GM23338 (cell line): Measurements from ENCODE around the gene TULP3. TPM values are rescaled to one million over a fixed set of nuclear protein-coding genes. Genes with fewer than 3 reads are reported as not detected.
"Not testable (repeated sequence)": the region's sequence is repeated elsewhere in the genome, so short reads cannot be mapped to it uniquely, and the experiment has no call there.

Experiments used
- ATAC-seq: fragments of 200-7000 bp; cut with Tn5 transposase; 3 replicates; pipeline ENCODE4 v1.9.1; 2020
- DNase-seq: peaks from one replicate; pipeline ENCODE4 v3.0.0-alpha.2; 2015; ENCODE audit warnings: low spot score
- H2AFZ ChIP-seq: fragments of 200-600 bp; sonication (generic); 2 replicates; pipeline ENCODE4 v1.8.0; 2016; ENCODE audit warnings: antibody characterized with exemption, mild to moderate bottlenecking, moderate library complexity
- H3F3A ChIP-seq: fragments of 200-600 bp; sonication (generic); replicated peaks from 2 replicates; pipeline ENCODE4 v1.8.0; 2017; ENCODE audit warnings: antibody characterized with exemption, mixed run types, low read depth
- H3K27ac ChIP-seq: fragments of 200-600 bp; sonication (generic); 2 replicates; pipeline ENCODE4 v1.6.1; 2016; ENCODE audit warnings: low read depth
- H3K27me3 ChIP-seq: fragments of 200-600 bp; sonication (generic); 2 replicates; pipeline ENCODE4 v1.8.0; 2016; ENCODE audit warnings: mild to moderate bottlenecking, mixed run types, moderate library complexity; ENCODE audit not compliant: insufficient read depth
- H3K36me3 ChIP-seq: fragments of 200-600 bp; sonication (generic); 2 replicates; pipeline ENCODE4 v1.8.0; 2016; ENCODE audit warnings: mild to moderate bottlenecking; ENCODE audit not compliant: insufficient read depth
- H3K4me1 ChIP-seq: fragments of 200-600 bp; sonication (generic); 2 replicates; pipeline ENCODE4 v1.8.0; 2016; ENCODE audit warnings: mild to moderate bottlenecking, moderate library complexity; ENCODE audit not compliant: insufficient read depth
- H3K4me2 ChIP-seq: fragments of 200-600 bp; sonication (generic); 2 replicates; pipeline ENCODE4 v1.7.1; 2017; ENCODE audit warnings: mixed run types
- H3K4me3 ChIP-seq: fragments of 200-600 bp; sonication (generic); 2 replicates; pipeline ENCODE4 v1.6.1; 2016; ENCODE audit warnings: mixed run types
- H3K79me2 ChIP-seq: fragments of 200-600 bp; sonication (generic); replicated peaks from 2 replicates; pipeline ENCODE4 v1.8.0; 2017; ENCODE audit warnings: mild to moderate bottlenecking; ENCODE audit not compliant: insufficient read depth
- H3K9me2 ChIP-seq: fragments of 200-600 bp; sonication (generic); 2 replicates; pipeline ENCODE4 v1.8.0; 2017; ENCODE audit not compliant: insufficient read depth
- H4K20me1 ChIP-seq: fragments of 200-600 bp; sonication (generic); replicated peaks from 2 replicates; pipeline ENCODE4 v1.8.0; 2017; ENCODE audit warnings: mild to moderate bottlenecking; ENCODE audit not compliant: insufficient read depth
- H3K27ac Mint-ChIP-seq: 2 replicates; pipeline ENCODE4 v1.8.0; 2020; ENCODE audit warnings: inconsistent platforms, mild to moderate bottlenecking, moderate library complexity, mixed read lengths
- H3K27me3 Mint-ChIP-seq: 3 replicates; pipeline ENCODE4 v1.8.0; 2022; ENCODE audit warnings: low read depth, mild to moderate bottlenecking, moderate library complexity, mixed read lengths, inconsistent platforms; ENCODE audit not compliant: insufficient read depth, poor library complexity
- H3K36me3 Mint-ChIP-seq: 3 replicates; pipeline ENCODE4 v1.8.0; 2021; ENCODE audit warnings: low read depth, mild to moderate bottlenecking, inconsistent platforms, moderate library complexity, mixed read lengths
- H3K4me1 Mint-ChIP-seq: 3 replicates; pipeline ENCODE4 v1.8.0; 2020; ENCODE audit warnings: mild to moderate bottlenecking, inconsistent platforms, mixed read lengths
- H3K4me3 Mint-ChIP-seq: 3 replicates; pipeline ENCODE4 v1.8.0; 2021; ENCODE audit warnings: moderate library complexity, mild to moderate bottlenecking, inconsistent platforms, mixed read lengths
- H3K9me3 Mint-ChIP-seq: 3 replicates; pipeline ENCODE4 v1.8.0; 2020; ENCODE audit warnings: moderate library complexity, mild to moderate bottlenecking, inconsistent platforms, mixed read lengths
- NANOG ChIP-seq: IDR thresholded peaks from 2 replicates; pipeline ENCODE4 v1.6.1; 2016; ENCODE audit warnings: antibody characterized with exemption, borderline replicate concordance
- ZNF331 ChIP-seq: fragments of 250-450 bp; sonication (Bioruptor Pico); IDR thresholded peaks from 2 replicates; pipeline ENCODE4 v1.5.0; 2020; ENCODE audit warnings: low read depth, mild to moderate bottlenecking, moderate library complexity
- polyA plus RNA-seq: library from polyadenylated mRNA; unstranded; fragments of >200 nt; fragmentation: Nextera tagmentation; extraction: Ambion mirVana; gene quantifications from 2 replicates; pipeline ENCODE4 v1.2.1, GENCODE V29; 2016
- total RNA-seq: library from RNA; depleted of rRNA; stranded (reverse); fragments of >200 nt; shearing (Covaris generic); gene quantifications from 2 replicates; pipeline ENCODE4 v1.2.3, GENCODE V29; 2014
- TF ChIP-seq, protein P1 (sequence below): fragments of 250-450 bp; sonication (Bioruptor Pico); IDR thresholded peaks from 2 replicates; pipeline ENCODE4 v1.5.0; 2020; ENCODE audit warnings: mild to moderate bottlenecking, moderate library complexity

Gene TULP3
- total and polyA plus RNA-seq, 2 experiments from 2014 or later, result 15.1 to 18.8 TPM

DNA sequence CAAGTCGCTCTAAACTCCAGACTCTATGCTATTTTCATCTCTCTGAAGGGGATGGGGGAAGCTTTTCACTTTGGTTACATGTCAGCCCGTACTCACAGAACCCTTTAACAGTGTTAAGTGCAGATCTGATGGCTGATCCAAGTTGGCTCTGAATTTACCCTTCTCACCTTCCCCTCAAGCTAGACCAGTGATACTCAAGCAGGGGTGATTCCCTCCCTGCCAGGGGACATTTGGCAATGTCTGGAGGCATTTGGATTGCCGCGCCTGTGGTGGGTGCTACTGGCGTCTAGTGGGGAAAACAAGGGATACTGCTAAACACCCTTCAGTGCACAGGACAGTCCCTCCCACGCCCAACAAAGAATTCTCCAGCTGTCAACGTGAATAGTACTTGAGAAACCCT, 27.8 kb upstream of the TULP3 start (continued):
- TF ChIP-seq, protein P1, sequence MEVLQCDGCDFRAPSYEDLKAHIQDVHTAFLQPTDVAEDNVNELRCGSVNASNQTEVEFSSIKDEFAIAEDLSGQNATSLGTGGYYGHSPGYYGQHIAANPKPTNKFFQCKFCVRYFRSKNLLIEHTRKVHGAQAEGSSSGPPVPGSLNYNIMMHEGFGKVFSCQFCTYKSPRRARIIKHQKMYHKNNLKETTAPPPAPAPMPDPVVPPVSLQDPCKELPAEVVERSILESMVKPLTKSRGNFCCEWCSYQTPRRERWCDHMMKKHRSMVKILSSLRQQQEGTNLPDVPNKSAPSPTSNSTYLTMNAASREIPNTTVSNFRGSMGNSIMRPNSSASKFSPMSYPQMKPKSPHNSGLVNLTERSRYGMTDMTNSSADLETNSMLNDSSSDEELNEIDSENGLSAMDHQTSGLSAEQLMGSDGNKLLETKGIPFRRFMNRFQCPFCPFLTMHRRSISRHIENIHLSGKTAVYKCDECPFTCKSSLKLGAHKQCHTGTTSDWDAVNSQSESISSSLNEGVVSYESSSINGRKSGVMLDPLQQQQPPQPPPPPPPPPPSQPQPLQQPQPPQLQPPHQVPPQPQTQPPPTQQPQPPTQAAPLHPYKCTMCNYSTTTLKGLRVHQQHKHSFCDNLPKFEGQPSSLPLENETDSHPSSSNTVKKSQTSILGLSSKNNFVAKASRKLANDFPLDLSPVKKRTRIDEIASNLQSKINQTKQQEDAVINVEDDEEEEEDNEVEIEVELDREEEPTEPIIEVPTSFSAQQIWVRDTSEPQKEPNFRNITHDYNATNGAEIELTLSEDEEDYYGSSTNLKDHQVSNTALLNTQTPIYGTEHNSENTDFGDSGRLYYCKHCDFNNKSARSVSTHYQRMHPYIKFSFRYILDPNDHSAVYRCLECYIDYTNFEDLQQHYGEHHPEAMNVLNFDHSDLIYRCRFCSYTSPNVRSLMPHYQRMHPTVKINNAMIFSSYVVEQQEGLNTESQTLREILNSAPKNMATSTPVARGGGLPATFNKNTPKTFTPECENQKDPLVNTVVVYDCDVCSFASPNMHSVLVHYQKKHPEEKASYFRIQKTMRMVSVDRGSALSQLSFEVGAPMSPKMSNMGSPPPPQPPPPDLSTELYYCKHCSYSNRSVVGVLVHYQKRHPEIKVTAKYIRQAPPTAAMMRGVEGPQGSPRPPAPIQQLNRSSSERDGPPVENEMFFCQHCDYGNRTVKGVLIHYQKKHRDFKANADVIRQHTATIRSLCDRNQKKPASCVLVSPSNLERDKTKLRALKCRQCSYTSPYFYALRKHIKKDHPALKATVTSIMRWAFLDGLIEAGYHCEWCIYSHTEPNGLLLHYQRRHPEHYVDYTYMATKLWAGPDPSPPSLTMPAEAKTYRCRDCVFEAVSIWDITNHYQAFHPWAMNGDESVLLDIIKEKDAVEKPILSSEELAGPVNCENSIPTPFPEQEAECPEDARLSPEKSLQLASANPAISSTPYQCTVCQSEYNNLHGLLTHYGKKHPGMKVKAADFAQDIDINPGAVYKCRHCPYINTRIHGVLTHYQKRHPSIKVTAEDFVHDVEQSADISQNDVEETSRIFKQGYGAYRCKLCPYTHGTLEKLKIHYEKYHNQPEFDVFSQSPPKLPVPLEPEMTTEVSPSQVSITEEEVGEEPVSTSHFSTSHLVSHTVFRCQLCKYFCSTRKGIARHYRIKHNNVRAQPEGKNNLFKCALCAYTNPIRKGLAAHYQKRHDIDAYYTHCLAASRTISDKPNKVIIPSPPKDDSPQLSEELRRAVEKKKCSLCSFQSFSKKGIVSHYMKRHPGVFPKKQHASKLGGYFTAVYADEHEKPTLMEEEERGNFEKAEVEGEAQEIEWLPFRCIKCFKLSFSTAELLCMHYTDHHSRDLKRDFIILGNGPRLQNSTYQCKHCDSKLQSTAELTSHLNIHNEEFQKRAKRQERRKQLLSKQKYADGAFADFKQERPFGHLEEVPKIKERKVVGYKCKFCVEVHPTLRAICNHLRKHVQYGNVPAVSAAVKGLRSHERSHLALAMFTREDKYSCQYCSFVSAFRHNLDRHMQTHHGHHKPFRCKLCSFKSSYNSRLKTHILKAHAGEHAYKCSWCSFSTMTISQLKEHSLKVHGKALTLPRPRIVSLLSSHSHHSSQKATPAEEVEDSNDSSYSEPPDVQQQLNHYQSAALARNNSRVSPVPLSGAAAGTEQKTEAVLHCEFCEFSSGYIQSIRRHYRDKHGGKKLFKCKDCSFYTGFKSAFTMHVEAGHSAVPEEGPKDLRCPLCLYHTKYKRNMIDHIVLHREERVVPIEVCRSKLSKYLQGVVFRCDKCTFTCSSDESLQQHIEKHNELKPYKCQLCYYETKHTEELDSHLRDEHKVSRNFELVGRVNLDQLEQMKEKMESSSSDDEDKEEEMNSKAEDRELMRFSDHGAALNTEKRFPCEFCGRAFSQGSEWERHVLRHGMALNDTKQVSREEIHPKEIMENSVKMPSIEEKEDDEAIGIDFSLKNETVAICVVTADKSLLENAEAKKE (CRISPR knock-in tag), result no peak

DNA sequence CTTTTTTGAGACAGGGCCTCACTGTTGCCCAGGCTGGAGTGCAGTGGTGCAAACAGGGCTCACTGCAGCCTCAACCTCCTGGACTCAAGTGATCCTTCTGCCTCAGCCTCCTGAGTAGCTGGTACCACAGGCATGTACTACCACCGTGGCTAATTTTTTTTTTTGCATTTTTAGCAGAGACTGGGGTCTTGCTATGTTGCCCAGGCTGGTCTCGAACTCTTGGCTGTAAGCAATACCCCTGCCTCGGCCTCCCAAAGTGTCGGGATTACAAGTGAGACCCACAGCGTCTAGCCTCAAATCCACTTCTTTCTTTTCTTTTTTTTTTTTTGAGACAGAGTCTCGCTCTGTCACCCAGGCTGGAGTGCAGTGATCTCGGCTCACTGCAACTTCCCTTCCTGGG, 27.3 kb upstream of the TULP3 start:
- not testable (repeated sequence) for H3K4me3 Mint-ChIP-seq, DNase-seq, H3K4me2 ChIP-seq, H3K79me2 ChIP-seq, H3K27ac Mint-ChIP-seq, H3F3A ChIP-seq, H3K27me3 Mint-ChIP-seq, H3K9me3 Mint-ChIP-seq, H3K4me1 Mint-ChIP-seq, H3K4me1 ChIP-seq, H4K20me1 ChIP-seq, H3K27ac ChIP-seq, H3K27me3 ChIP-seq, H3K4me3 ChIP-seq, H2AFZ ChIP-seq, H3K9me2 ChIP-seq, ATAC-seq
- H3K36me3 Mint-ChIP-seq, result peaks cover 94% of the 10 kb centered on the region
- H3K36me3 ChIP-seq, result peaks cover 40% of the 10 kb centered on the region

DNA sequence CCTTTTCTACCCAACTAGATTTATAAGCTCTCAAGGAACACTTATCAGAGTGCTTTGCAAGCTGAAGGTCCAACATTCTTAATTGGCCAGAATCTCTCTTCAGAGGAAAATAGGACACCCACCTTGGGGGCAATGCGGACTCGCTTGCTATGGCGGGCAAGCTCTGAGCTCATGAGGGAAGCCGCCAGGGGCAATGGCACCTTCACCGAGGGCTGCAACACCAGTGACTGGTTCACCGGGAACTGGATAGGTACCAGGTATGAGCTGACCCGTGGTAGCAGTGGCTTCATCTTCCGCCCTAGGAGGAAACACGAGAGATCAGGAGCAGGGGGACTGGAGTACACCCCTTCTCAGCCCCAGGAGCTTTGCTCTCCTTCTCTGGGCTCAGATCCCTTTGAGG, 26.5 kb upstream of the TULP3 start:
- Mint-ChIP-seq H3K4me1 (no peaks in the 10 kb centered on the region), H3K27ac (no peak overlapping the region), H3K36me3 (peaks cover 94% of the 10 kb centered on the region), H3K27me3 (peaks cover 1% of the 10 kb centered on the region), H3K4me3 (no peak overlapping the region), H3K9me3 (no peaks in the 10 kb centered on the region)
- no peak overlapping the region for H2AFZ ChIP-seq
- H3K79me2 ChIP-seq, result no peaks in the 10 kb centered on the region
- H3K27me3 ChIP-seq, result no peaks in the 10 kb centered on the region
- H3K36me3 ChIP-seq, result peaks cover 43% of the 10 kb centered on the region
- no peaks in the 10 kb centered on the region for H3K9me2 ChIP-seq
- no peak for DNase-seq
- H3K4me3 ChIP-seq, result no peak overlapping the region
- TF ChIP-seq NANOG (no peak), ZNF331 (CRISPR knock-in tag) (no peak)
- H3K27ac ChIP-seq, result no peak overlapping the region
- no peaks in the 10 kb centered on the region; the same call in 1 of the 2 replicates for H4K20me1 ChIP-seq
- ATAC-seq, result no peak
- no peaks in the 10 kb centered on the region for H3F3A ChIP-seq
- H3K4me2 ChIP-seq, result no peak overlapping the region
- no peaks in the 10 kb centered on the region for H3K4me1 ChIP-seq

DNA sequence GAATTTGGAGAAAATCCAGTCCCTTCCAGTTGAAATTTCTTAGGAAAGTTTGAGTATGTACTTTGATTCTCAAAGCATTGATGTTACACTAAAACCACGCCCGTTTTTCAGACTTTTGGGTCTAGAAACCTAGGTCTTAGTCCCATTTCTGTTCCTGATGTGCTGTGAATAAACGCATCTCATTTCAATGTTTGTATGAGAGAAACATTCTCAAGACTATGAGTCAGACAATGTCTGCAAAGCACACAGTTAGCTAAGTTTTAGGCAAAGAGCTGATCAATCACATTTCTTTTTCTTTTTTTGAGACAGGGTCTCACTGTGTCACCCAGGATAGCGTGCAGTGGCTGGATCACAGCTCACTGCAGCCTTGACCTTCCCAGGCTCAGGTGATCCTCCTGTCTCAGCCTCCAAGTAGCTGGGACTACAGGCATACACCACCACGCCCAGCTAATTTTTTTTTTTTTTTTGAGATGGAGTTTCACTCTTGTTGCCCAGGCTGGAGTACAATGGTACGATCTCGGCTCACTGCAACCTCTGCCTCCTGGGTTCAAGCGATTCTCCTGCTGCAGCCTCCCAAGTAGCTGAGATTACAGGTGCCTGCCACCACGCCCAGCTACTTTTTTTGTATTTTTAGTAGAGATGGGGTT, 21.6 kb upstream of the TULP3 start:
- H3K27ac ChIP-seq, H3K9me3 Mint-ChIP-seq, H3K27me3 ChIP-seq, H3F3A ChIP-seq, H3K4me3 Mint-ChIP-seq, H3K27ac Mint-ChIP-seq, DNase-seq, H3K27me3 Mint-ChIP-seq, H3K4me1 ChIP-seq, H3K4me3 ChIP-seq, H3K9me2 ChIP-seq, H3K4me1 Mint-ChIP-seq, H2AFZ ChIP-seq, H3K4me2 ChIP-seq, ATAC-seq: not testable (repeated sequence)
- H3K79me2 ChIP-seq, result peaks cover 17% of the 10 kb centered on the region
- peaks cover 83% of the 10 kb centered on the region for H3K36me3 Mint-ChIP-seq
- peaks cover 43% of the 10 kb centered on the region for H3K36me3 ChIP-seq
- peaks cover 17% of the 10 kb centered on the region for H4K20me1 ChIP-seq
